Upper lobe of left lung (tissue), 4 donors: Measurements from ENCODE around the gene FAM53A.

Source experiments
- EP300 ChIP-seq, 4 donors: sonication (generic); formaldehyde crosslinking; IDR thresholded peaks; one replicate each; pipeline ENCODE4 v1.5.1; 2017; ENCODE audit warnings: antibody characterized with exemption in 4 of 4, control low read depth in 2 of 4
- POLR2A ChIP-seq, 4 donors: fragments of 450-650 bp; IDR thresholded peaks; one replicate each; pipeline ENCODE4 v1.5.1; 2016 to 2017; ENCODE audit warnings: antibody characterized with exemption in 4 of 4, mild to moderate bottlenecking in 2 of 4
- POLR2AphosphoS5 ChIP-seq, 2 donors: sonication (generic); formaldehyde crosslinking; IDR thresholded peaks; one replicate each; pipeline ENCODE4 v1.5.1; 2017; ENCODE audit warnings: antibody characterized with exemption in 2 of 2
- TF ChIP-seq, protein P1 (sequence below), 6 experiments: fragments of 450-650 bp in 4 of 6; fragments of 200-600 bp in 2 of 6; sonication (generic) in 2 of 6; IDR thresholded peaks; one replicate each; pipeline ENCODE4 v1.5.1; 2016 to 2019; ENCODE audit warnings: antibody characterized with exemption in 6 of 6

DNA sequence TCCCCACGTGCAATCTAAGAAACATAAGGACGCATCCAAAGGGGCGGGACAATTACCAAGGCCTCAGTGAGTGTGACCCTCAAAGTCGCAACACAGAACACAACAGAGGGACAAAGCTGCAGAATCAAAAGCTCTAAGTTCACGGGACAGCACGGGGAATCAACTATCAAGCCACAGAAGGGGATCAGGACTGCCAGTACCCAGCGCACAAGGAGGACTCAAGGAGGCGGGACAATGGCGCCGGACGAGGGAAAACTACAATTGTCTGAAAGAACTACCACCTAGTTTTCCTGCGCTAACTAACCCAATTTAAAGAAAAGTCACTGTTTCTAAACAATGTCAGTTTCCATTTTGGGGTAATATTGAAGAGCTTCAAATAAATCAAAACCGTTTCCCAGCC is 1.3 kb downstream of the FAM53A start:
- TF ChIP-seq, protein P1, sequence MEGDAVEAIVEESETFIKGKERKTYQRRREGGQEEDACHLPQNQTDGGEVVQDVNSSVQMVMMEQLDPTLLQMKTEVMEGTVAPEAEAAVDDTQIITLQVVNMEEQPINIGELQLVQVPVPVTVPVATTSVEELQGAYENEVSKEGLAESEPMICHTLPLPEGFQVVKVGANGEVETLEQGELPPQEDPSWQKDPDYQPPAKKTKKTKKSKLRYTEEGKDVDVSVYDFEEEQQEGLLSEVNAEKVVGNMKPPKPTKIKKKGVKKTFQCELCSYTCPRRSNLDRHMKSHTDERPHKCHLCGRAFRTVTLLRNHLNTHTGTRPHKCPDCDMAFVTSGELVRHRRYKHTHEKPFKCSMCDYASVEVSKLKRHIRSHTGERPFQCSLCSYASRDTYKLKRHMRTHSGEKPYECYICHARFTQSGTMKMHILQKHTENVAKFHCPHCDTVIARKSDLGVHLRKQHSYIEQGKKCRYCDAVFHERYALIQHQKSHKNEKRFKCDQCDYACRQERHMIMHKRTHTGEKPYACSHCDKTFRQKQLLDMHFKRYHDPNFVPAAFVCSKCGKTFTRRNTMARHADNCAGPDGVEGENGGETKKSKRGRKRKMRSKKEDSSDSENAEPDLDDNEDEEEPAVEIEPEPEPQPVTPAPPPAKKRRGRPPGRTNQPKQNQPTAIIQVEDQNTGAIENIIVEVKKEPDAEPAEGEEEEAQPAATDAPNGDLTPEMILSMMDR (IDR thresholded peaks at IDR 0.05): no peak
- TF ChIP-seq EP300 (IDR thresholded peaks at IDR 0.05) (no peak), POLR2AphosphoS5 (IDR thresholded peaks at IDR 0.05) (no peak), POLR2A (IDR thresholded peaks at IDR 0.05) (no peak)
